NCI-H1417 (cell line): Measurements from ENCODE around the gene UQCRC1.

ENCODE experiments used
- DNase-seq, 3 experiments: peaks; one replicate each; lab custom pipeline; 2025; lab: John Stamatoyannopoulos, UW

Gene UQCRC1

DNA sequence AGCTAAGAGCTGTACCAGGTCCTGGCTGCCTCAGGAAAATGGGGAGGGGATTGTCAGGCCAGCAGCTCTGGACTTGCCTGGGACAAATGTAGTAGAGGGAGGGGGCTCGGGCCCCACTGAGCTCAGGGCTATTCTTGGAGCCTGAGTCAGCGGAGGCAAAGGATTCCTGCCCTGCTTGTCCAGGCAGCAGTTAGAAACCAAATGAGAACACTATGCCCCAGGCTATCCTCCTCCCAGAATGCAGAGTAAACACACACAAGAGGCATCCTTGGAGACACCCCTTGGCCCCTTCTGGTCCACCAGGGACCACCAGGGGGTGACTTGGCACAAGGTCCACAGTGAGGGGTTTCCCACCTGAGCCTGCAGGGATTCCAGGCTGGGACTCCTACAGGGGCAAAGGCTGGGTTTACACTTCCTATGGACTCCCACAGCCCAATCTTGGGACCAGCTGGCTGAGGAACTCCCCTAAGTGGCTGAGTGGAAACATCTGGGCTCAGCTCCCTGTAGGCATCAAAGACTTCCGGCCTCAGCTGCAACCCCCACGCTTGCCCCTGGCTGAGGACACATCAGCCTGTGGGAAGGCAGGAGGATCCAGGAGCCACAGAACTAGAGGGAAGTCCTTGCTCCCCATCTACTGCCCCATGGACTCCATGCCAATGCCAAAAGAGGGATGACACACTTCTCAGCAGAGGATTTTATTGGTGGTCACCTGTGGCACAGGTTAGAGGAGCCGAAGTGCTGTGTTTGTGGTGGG lies 10.9 kb downstream of the UQCRC1 start:
- DNase-seq, result peak in 2 of 3 experiments; percentile 56

DNA sequence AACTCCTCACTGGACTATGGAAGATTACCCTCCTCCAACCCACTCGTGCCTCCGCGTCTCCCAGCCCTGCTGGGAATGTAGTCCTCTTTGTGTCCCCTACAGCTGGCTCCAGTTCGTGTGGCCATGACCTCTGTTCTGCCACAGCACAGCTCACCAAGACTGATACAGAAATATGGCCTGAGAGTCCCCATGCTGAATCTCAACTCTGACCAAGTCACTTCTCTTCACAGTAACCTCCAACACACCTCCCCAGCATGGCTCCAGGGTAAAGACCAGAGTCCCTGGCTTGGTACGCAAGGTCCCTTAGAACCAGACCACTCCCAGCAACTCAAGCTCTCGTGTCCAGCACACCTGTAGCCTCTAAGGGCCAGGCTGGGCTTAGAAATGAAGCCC lies 12.0 kb downstream of the UQCRC1 start:
- DNase-seq, result no peak

DNA sequence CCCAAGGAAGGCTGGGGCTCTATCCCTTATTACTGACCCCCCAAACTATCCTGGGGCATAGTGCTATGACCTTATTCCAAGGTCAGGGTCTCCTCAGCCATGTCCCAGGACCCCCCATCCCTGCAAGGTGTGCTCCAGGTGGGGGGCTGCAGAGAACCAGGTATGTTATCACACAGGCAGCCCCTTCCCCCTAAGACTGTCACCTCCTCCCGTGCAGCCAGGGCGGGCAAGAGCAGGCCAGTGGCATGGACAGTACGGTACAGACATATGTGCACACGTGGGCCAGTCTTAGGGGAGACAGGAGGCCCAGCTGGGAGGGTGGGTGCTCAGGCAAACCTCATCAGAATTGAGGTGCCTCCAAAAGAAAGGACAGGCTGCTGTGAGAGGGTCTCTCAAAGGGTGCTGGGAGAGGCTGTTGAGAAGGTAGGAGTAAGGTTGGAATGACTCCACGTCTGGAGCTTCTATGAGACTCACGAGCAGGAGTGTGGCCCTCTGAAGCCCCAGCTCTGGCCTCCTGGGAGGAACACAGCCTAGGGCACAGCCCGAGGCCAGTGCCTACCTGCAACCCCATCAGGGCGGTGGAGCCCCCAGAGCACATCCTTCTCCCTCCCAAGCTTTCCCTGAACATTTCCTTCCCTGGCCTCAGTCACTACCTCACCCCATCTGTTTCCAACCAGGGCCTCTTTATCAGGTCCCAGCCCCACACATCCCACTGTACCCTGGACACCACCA lies 12.6 kb downstream of the UQCRC1 start:
- DNase-seq, result no peak

DNA sequence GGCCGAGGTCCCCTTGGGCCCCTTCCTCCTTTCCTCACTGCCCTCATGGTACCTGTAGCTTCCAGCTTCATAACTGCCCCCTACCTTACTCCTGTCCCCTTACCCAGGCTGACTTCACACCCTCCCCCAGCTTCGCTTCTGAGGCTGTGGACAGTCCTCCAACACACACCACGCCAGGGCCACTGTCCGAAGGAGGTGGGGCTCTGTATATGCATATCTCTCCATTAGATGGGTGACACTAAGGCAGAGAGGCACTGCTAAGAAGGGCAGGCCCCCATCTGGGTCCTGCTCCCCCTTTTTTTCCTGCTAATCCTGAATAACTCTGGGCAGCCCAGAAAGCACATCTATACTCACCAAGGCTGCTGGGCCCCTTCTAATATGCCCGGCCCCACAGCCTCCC lies 13.3 kb downstream of the UQCRC1 start:
- DNase-seq, result no peak

DNA sequence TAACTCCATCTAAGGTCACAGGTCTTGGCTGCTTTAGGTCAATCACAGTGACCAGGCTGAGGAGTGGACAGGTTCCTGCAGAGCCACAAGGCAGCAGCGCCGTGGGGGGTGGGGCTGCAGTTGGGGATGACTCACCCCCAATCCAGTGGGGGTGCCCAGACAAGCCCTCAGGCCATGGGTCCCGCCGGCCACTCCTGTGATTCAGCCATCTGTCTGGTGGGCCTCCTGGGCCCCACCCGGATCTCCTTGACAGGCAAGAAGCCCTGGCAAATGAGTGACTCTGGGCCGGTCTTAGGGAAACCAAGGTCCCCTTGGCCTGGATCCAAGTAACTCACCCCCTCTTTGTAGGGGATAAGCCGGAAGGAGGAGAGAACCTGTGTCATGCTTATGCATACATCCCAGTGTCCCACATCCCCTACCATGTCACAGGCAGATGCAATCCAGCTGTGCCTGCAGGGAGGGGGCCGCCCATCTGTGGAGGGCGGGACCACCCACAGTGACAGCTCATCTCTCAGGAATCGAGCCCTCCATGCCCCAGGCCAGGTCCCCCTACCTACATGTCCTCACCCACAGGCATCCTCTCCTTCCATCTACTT lies 13.8 kb downstream of the UQCRC1 start:
- DNase-seq, result no peak

DNA sequence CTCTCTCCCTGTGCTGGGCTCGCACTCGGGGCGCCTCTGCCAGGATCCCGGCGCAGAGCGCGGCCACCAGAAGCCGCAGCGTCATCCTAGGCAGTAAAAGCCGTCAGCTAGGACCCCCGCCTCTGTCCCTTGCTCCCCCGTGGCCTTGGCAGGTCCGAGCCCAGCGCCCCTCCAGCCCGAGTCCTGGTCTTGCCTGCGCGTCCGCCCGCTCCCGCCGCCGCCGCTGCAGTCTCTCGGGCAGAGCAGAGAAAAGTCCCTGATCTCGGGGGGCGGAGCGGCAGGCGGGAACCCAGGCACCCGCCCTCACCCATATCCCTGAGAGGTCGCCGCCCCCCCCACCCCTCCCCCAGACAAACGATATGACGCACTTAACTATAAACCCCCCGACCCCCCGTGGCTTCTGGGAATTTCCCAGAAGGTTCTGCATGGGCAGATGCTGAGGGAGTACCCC lies 14.3 kb downstream of the UQCRC1 start, which contains the start of gene COL7A1:
Gene COL7A1, minus strand, starts transcription at position 255 of the 451 bp plus-strand sequence. Its CDS starts 170 bp downstream, at position 85.
- no peak for DNase-seq

DNA sequence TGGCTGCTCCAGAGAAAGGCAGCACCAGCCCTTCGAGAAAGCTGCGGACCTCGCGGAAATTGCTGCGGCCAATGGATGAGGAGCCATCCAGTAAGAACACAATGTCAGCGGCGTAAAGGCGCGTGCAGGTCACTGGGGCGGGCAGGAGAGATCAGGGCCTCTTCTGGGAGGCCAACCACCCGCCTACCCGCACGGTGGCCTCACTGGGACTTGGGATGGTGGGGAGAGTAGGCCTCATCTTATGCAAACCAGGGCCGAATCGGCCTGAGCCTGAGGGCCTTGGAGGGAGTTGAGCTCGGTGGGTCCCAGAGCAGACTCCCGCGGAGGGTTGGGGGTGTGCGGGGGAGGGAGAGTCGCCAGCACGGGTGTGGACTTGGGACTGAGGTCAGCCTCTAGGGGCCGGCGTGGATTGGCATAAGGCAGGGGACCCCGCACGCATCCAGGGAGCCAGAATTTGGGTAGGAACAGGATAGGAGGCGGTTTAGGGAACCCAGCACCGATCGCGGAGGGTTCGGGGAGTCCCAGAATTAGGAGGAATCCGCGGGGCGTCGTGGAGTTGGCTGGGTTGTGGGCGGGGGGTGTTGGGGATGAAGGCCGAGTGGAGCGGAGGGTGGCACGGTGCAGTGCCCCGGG lies 14.9 kb downstream of the UQCRC1 start:
- DNase-seq, result no peak

DNA sequence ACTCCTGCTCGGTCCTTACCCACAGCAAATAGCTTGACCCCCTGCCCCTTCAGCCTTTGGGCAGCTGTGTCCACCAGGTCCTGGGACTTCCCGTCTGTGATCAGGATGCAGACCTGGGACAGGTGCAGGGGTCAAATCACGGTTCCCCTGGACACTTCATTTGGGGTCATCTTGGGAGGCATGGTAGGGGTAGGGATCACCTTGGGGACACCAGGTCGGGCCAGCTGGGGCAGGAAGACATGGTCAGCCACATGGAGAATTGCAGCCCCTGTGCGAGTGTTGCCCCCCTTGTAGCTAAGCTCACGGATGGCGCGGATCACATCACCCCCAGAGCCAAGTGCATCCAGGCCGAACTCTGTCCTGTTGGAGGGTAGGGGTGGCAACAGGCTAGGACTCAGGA lies 16.1 kb downstream of the UQCRC1 start:
- no peak for DNase-seq

DNA sequence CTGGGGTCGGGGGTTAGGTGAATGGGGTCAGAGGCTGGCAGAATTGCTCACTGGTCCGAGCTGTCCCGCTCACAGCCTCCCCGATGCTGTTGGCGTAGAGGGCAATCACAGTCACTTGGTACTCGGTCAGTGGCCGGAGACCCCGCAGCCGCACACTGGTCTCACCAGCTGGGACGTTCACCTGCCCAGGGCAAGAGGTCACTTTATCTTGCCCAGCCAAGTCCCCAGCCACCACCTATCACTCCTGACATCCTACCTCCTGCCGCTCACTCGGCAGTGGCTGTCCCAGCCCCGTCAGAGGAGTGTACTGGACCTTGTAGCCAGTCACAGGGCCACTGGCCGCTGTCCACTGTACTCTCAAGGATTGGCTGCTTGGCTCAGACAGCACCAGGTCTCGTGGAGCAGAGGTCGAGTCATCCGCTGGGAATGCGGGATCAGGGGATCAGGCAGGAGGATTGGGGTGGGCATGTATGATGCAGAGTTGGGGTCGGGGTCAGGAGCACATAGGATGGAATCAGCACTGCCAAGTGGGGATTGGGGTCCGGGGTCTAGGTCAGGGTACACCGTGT lies 16.8 kb downstream of the UQCRC1 start:
- DNase-seq, result no peak

DNA sequence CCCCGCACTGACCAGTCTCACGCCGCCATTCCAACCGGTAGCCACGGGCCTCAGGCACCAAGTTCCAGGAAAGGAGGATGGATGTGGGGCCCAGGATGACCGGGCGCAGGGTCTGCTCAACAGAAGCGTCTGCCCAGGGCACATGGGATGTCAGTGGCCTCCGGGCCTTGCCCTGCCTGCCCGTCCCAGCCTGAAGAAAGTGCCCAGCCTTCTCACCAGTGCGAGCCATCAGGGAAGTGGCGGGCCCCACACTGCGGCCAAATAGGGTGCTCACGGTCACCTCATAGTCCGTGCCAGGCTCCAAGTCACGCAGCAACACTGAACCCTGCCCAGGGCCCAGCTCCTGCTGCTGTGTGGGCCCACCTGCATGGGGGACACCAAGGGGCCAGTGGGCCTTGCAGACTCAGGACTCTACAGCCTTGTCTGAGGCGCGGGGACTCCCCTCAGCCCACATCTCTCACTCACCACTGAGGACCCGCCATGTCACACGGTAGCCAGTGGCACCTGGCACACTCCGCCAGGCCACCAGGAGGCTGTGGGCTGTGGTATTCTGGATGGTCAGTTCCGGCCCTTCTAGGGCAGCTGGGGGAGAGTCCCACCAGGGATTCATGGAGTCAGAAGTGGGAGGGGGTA lies 17.4 kb downstream of the UQCRC1 start:
- no peak for DNase-seq

DNA sequence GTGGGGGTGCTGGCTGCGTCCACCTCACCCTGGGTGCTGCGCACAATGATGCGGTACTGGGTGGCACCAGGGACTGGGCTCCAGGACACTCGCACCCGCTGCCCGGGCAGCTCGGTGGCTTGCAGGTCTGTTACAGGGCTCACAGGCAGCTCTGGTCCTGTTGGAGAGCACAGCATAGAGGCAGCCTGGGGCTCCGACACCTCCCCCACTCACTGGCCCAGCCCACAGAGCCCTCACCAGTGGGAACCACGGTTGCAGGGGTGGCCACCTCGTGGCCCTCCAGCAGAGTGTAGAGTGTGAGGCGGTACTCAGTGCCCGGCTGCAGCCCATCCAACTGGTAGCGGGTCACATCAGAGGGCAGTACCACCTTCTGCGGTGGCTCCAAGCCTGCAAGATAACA lies 18.0 kb downstream of the UQCRC1 start:
- DNase-seq, result no peak

DNA sequence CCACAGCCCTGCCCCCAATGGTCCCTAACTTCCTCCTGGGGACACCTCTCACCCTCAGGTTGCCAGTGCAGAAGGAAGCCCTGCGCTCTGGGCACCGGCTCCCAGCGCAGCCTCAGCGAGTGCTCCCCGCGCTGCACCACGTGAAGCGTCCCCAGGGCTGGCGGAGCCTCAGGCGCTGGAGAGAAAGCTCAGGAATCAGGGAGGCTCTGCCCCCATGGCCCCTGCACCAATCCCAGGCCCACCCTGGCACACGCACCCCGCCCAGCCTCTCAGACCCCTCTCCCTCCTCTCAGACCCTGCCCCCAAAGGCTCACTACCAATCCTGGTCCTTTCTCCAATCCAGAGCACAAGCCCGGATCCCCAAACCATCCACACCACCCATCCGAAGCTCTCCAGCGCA lies 21.2 kb downstream of the UQCRC1 start:
- no peak for DNase-seq

DNA sequence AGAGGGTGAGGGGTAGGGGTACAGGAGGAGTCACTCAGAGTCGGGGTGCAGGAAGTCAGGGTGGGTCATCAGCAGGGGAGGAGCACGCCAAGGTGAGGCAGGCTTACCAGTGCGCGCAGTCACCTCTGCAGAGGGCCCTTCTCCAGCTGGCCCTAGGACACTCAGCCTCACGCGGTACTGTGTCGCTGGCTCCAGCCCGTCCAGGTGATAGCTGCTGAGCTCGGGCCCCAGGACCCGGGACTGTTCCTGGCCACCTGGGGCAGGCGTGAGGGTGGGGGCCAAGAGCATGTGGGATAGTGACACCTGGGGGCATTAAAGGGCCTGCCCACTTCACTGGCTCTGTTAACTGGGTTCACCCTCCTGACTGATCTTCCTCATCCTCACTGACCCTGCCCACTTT lies 21.8 kb downstream of the UQCRC1 start:
- DNase-seq, result no peak

DNA sequence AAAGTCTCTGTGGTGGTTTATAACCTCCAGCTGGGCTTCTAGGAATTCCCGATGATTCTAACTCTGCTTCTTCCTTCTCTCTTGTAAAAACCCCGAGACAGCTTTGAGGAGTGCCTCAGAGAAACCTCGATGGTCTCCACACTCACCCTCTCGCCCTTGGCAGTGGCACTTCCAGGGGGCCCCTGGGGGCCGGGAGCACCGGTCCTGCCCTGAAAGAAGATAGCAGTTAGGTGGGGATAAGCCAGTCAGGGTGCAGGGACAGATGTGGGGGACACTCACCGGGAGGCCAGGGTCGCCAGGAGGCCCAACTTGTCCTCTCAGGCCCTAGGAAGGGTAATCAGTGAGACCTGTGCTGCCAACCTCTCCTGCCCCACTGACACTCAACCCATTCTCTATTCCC lies 24.0 kb downstream of the UQCRC1 start:
- DNase-seq, result no peak

DNA sequence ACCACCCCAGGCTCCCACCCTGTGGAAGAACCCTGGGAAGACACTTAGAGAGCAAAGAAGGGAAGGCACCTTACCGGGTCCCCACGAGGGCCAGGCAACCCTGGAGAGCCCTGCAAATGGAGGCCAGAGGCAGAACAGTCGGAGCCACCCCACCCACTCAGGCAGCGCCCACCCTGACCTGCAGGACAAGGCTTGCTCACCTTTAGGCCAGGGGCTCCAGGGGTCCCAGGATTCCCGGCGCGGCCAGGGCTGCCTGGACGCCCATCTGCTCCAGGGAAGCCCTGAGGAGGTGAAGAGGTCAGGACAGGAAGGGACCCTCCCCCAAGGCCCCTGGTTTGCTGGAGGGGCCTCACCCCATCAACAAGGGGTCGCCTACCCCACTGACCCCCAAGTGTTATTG lies 24.6 kb downstream of the UQCRC1 start:
- no peak for DNase-seq

DNA sequence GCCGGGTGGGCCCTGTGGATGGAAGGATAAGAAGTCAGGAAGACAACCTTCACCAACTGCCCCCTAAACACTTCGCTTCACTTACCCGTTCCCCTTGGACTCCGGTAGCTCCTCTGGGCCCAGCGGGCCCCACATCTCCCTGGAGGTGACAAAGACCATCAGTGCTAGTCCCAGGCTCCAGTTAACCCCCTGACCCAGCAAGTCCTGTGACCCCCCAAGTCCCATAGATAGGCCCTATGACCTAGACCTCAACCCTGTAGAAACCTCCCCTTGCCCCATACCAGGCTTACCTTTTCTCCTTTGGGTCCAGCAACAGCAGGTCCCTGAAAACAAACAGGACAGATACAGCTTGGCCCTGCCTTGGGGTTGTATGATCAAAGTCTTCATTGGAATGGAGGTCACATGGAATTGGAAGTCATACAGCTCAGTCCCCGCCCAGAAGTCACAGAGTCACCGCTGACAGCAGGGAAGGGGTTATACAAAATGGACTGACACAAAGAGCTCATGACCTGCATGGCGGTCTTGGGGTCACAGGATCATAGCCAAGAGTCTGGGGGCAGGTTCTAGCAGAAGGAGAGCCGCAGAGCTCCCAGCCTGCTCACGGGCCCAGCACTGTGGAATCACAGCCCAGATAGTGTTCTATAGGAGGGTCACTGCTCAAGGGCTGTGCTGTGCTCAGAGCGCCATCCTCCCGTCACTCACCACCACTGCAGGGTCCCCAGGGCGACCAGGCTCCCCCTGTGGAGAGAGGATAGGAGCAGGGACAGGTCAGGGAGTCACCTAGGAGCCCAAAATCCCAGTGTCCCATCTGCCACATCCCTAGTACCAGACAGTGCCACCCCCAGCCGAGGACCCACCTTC lies 27.6 kb downstream of the UQCRC1 start:
- no peak for DNase-seq

DNA sequence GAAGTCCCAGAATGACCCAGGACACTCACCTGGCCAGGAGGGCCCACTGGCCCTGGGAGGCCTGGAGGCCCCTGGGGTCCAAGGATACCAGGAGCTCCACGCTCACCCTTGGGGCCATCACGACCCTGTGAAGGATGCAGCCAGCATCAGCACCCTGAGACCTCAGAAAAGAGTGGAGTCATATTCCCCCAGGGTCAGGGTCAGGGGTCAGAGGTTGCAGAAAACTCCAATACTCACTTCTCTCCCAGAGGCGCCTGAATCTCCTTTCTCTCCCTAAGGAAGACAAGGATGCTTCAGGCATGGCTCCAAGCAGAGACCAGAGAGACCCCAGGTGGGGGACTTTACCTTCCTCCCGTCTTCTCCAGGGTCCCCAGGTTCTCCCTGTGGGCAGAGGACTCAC lies 32.8 kb downstream of the UQCRC1 start:
- no peak for DNase-seq

DNA sequence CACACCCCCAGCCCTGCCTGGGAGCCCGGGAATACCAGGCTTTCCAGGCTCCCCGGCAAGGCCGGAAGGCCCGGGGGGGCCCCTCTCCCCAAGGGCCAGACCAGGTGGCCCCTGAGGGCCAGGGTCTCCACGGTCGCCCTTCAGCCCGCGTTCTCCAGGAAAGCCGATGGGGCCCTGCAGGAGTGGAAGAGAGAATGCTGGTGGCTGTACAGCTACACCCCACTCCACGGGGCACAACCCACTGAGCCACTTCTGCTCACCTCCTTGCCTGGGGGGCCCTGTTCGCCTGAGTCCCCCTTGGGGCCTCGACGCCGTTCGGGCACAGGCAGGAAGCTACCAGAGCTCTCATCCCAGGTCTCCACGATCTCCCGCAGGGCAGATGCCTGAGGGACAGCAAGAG lies 34.1 kb downstream of the UQCRC1 start:
- DNase-seq, result no peak

DNA sequence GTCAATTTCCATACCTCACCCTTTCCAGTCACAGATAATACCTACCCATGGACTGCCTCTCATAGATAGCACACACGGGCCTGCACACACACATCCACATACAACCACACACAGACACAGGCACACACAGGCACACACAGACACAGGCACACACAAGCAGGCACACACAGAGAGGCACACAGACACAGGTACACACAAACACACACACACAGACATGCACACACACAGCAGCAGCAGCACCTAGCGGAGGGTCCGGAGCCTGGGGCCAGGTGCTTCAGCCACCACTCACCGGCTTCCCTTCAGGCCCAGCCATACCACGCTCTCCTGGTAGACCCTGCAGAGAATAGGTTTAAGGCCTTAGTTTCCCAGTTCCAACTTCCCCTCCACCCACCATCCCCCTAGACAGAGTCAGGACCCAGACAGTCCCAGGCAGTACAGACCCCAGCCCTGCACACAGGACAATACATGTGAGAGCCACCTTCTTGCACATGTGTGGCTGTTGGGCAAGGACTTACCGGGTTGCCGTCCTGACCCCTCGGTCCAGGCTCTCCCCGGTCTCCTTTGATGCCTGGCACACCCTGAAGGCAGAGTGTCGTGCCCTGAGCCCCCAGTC lies 35.4 kb downstream of the UQCRC1 start:
- no peak for DNase-seq

DNA sequence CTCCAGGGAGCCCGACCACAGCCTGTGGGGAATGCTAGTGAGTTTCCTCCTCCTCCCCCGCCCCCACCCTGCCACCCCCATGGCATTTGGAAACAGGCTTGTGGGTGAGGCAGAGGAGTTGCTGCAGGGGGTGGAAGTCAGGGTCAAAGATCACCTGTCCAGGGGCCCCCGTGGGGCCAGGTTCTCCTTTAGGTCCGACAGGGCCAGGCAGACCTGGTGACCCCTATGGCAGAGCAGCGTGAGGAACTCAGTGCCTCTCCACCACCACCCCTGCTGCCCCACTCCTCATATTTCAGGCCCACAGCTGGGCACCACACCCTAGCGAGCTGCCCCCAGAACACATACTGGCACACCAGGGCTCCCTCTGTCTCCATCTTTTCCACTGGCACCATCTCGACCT lies 36.9 kb downstream of the UQCRC1 start:
- no peak for DNase-seq
